Subcutaneous adipose tissue (tissue), 4 donors: Measurements from ENCODE around the gene ZC3H14. TPM values are rescaled to one million over a fixed set of nuclear protein-coding genes. Genes with fewer than 3 reads are reported as not detected.

Experiments
- CTCF ChIP-seq: fragments of 450-650 bp; IDR thresholded peaks from one replicate; pipeline ENCODE4 v1.5.1; 2016; ENCODE audit warnings: low read depth, mild to moderate bottlenecking, control low read depth, antibody characterized with exemption, moderate library complexity
- total RNA-seq, 4 donors: library from RNA; depleted of rRNA; stranded (reverse); fragments of >200 nt; gene quantifications; one replicate each; pipeline ENCODE4 v1.1.0, GENCODE V29; 2016

The ZC3H14 gene
- total RNA-seq, 4 donors from 2014 or later = 57.3 to 95.2 (median 64.7) TPM

- TF ChIP-seq CTCF = no peak
These were observed 16.0 kb upstream of the ZC3H14 start for GRCh38 chr14:88546621-88547385.

- no peak for TF ChIP-seq CTCF
These were observed 15.5 kb upstream of the ZC3H14 start for GRCh38 chr14:88547386-88547780.

GRCh38 chr14:88550078-88550477 is 12.8 kb upstream of the ZC3H14 start:
- TF ChIP-seq CTCF = no peak

GRCh38 chr14:88551094-88551870 is 11.6 kb upstream of the ZC3H14 start:
- no peak for TF ChIP-seq CTCF

- no peak for TF ChIP-seq CTCF
These were observed 10.8 kb upstream of the ZC3H14 start for GRCh38 chr14:88551980-88552431.

GRCh38 chr14:88552876-88553275 is 10.0 kb upstream of the ZC3H14 start:
- no peak for TF ChIP-seq CTCF

- TF ChIP-seq CTCF = no peak
These were observed 8.9 kb upstream of the ZC3H14 start for GRCh38 chr14:88553886-88554456.
